DMS53 (cell line): ENCODE results near the gene WWOX.

Experiments used
- DNase-seq: peaks from one replicate; lab custom pipeline; 2025; lab: John Stamatoyannopoulos, UW

WWOX gene

GRCh38 chr16:79096246-79096645 is 996.8 kb downstream of the WWOX start:
- no peak for DNase-seq

GRCh38 chr16:79097166-79097565 is 997.7 kb downstream of the WWOX start:
- no peak for DNase-seq

- DNase-seq, result no peak
Measured at GRCh38 chr16:79097771-79098170, 998.3 kb downstream of the WWOX start.

GRCh38 chr16:79098907-79099306 is 999.5 kb downstream of the WWOX start:
- DNase-seq, result no peak

- DNase-seq, result no peak
Measured at GRCh38 chr16:79099716-79100115, 1000.3 kb downstream of the WWOX start.

- no peak for DNase-seq
Measured at GRCh38 chr16:79100447-79100846, 1001.0 kb downstream of the WWOX start.

- peak; percentile 12 for DNase-seq
Measured at GRCh38 chr16:79101491-79101890, 1002.0 kb downstream of the WWOX start.

GRCh38 chr16:79104567-79104966 is 1005.1 kb downstream of the WWOX start:
- DNase-seq, result no peak

GRCh38 chr16:79107301-79107700 is 1007.8 kb downstream of the WWOX start:
- no peak for DNase-seq

- no peak for DNase-seq
Measured at GRCh38 chr16:79109771-79110170, 1010.3 kb downstream of the WWOX start.

GRCh38 chr16:79110242-79110641 is 1010.8 kb downstream of the WWOX start:
- DNase-seq, result no peak

GRCh38 chr16:79110953-79111352 is 1011.5 kb downstream of the WWOX start:
- DNase-seq, result no peak

GRCh38 chr16:79112462-79112861 is 1013.0 kb downstream of the WWOX start:
- no peak for DNase-seq

- no peak for DNase-seq
Measured at GRCh38 chr16:79113826-79114225, 1014.4 kb downstream of the WWOX start.

- DNase-seq, result no peak
Measured at GRCh38 chr16:79114759-79115158, 1015.3 kb downstream of the WWOX start.

GRCh38 chr16:79121906-79122305 is 1022.5 kb downstream of the WWOX start:
- no peak for DNase-seq

GRCh38 chr16:79122343-79122742 is 1022.9 kb downstream of the WWOX start:
- no peak for DNase-seq

- DNase-seq, result no peak
Measured at GRCh38 chr16:79124016-79124756, 1024.7 kb downstream of the WWOX start.

- no peak for DNase-seq
Measured at GRCh38 chr16:79127766-79128165, 1028.3 kb downstream of the WWOX start.

- DNase-seq, result no peak
Measured at GRCh38 chr16:79128706-79129105, 1029.3 kb downstream of the WWOX start.

GRCh38 chr16:79130616-79131015 is 1031.2 kb downstream of the WWOX start:
- DNase-seq, result no peak

GRCh38 chr16:79131321-79132075 is 1032.0 kb downstream of the WWOX start:
- no peak for DNase-seq

- DNase-seq, result no peak
Measured at GRCh38 chr16:79132701-79133100, 1033.2 kb downstream of the WWOX start.

GRCh38 chr16:79134300-79134699 is 1034.8 kb downstream of the WWOX start:
- no peak for DNase-seq
